GM23248 (cell line): ENCODE data around the gene DGKB.

Experiments
- EZH2 ChIP-seq: fragments of 200-600 bp; sonication (generic); IDR thresholded peaks from 2 replicates; pipeline ENCODE4 v1.6.1; 2018; ENCODE audit warnings: antibody characterized with exemption, mild to moderate bottlenecking; ENCODE audit not compliant: insufficient read depth, poor library complexity, severe bottlenecking
- EZH2phosphoT487 ChIP-seq: fragments of 200-600 bp; sonication (generic); IDR thresholded peaks from 2 replicates; pipeline ENCODE4 v1.6.1; 2018; ENCODE audit warnings: antibody characterized with exemption, moderate library complexity, mild to moderate bottlenecking, low read depth; ENCODE audit not compliant: insufficient read depth

DNA sequence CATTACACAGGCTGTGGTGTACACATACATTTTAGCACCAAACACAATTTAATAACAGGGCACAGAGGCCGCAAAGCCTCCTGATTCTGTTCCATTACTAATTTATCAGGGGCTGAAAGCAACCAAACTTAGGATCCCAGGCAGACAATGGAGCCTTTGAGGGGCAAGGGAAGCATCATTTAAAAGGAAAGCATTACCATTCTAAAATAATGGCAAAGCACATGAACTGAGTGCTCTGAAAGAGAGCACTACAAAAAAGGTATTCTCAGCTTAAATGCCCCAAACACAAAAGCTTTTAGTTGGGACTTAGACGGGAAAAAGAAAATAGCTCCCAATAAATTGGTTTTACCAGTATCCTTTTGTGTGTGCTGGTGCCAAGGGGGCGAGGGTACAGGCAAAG is 631.1 kb downstream of the DGKB start:
- TF ChIP-seq EZH2phosphoT487 (no peak), EZH2 (no peak)
